Measurements from ENCODE around the gene RFC3. TPM values are rescaled to one million over a fixed set of nuclear protein-coding genes. Genes with fewer than 3 reads are reported as not detected.

RFC3 gene
- total RNA-seq, 1 donor from 2014 or later: 82.7 TPM

DNA sequence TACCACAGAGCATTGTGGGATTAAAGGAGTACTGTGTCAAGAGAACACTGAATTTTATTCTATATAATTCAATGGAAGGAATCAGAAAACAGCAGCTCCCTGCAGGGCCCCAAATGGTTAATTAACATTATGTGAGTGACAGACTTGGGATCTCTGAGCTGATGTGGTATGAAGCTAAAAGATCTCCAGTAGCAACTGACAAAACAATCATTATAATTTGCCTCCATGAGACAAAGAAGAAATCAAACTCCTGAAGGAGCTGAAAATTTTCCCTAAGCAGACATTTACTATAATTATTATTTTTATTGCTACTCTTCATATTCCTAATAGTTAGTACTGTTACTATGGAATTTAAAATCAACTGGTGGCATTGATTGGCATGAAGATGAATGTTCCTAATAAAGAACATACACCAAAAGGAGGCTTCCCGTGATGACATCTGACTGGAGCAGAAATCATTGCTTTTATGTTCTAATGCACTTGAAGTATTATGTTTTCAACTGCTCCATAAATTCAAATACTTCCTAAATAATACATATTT, 28.8 kb upstream of the RFC3 start:
- Histone ChIP-seq H3K4me3 (no peak overlapping the region), H3K9ac (no peak overlapping the region)
- H3K4me1 Mint-ChIP-seq: peaks cover 9% of the 10 kb centered on the region

DNA sequence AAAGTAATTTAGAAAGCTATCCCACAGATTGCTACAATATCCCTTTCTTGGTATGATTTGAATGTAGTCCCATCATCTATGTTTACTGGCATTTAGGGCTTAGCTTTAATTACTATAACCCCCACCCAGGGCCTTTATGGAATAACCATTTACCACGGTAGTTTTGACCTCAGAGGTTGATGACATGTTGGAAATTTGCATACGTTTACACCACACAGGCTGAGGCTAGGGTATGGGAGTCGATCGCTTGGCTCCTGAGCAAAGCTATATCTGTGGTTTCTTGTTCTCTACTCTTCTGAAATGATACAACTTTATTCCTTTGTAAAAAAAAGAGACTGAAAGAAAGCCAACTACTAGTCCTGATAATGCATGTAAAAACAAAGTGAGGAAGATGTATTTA, 28.2 kb upstream of the RFC3 start:
- DNase-seq (ENCODE audit: low spot score): no peak
- H3K27ac Mint-ChIP-seq: no peak overlapping the region
- Histone ChIP-seq H3K9ac (no peak overlapping the region), H3K36me3 (no peaks in the 10 kb centered on the region), H3K4me1 (no peaks in the 10 kb centered on the region), H3K9me3 (ENCODE audit: low read depth) (no peaks in the 10 kb centered on the region), H3K79me2 (ENCODE audit: low read depth) (no peaks in the 10 kb centered on the region), H4K20me1 (ENCODE audit: low read depth) (no peaks in the 10 kb centered on the region), H3K27me3 (no peaks in the 10 kb centered on the region), H3K4me3 (no peak overlapping the region), H3K4me2 (no peak overlapping the region), H3F3A (ENCODE audit: low read depth) (no peaks in the 10 kb centered on the region), H2AFZ (replicated peaks) (no peak overlapping the region), H3K27ac (no peak overlapping the region)
- peaks cover 9% of the 10 kb centered on the region for H3K4me1 Mint-ChIP-seq
- no peaks in the 10 kb centered on the region for H3K9me3 Mint-ChIP-seq
- H3K36me3 Mint-ChIP-seq: no peaks in the 10 kb centered on the region
- no peaks in the 10 kb centered on the region for H3K27me3 Mint-ChIP-seq (ENCODE audit: insufficient read depth, low read depth)
- H3K4me3 Mint-ChIP-seq: no peak overlapping the region
- TF ChIP-seq, protein P1, sequence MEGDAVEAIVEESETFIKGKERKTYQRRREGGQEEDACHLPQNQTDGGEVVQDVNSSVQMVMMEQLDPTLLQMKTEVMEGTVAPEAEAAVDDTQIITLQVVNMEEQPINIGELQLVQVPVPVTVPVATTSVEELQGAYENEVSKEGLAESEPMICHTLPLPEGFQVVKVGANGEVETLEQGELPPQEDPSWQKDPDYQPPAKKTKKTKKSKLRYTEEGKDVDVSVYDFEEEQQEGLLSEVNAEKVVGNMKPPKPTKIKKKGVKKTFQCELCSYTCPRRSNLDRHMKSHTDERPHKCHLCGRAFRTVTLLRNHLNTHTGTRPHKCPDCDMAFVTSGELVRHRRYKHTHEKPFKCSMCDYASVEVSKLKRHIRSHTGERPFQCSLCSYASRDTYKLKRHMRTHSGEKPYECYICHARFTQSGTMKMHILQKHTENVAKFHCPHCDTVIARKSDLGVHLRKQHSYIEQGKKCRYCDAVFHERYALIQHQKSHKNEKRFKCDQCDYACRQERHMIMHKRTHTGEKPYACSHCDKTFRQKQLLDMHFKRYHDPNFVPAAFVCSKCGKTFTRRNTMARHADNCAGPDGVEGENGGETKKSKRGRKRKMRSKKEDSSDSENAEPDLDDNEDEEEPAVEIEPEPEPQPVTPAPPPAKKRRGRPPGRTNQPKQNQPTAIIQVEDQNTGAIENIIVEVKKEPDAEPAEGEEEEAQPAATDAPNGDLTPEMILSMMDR (IDR thresholded peaks at IDR 0.05): no peak
- TF ChIP-seq EZH2phosphoT487 (IDR thresholded peaks at IDR 0.05): no peak
- no peak for TF ChIP-seq EZH2 (IDR thresholded peaks at IDR 0.05)

More for the DNA sequence above, 28.8 kb upstream of the RFC3 start:
- H3K27ac Mint-ChIP-seq: no peak overlapping the region
- no peaks in the 10 kb centered on the region for H3K27me3 Mint-ChIP-seq (ENCODE audit: insufficient read depth, low read depth)
- H3K79me2 ChIP-seq (ENCODE audit: low read depth): no peaks in the 10 kb centered on the region
- H3K27ac ChIP-seq: no peak overlapping the region
- no peak overlapping the region for H2AFZ ChIP-seq (replicated peaks)
- no peaks in the 10 kb centered on the region for H3K27me3 ChIP-seq
- no peaks in the 10 kb centered on the region for H3K36me3 ChIP-seq
- TF ChIP-seq, protein P1 (IDR thresholded peaks at IDR 0.05): no peak
- TF ChIP-seq EZH2phosphoT487 (IDR thresholded peaks at IDR 0.05) (no peak), EZH2 (IDR thresholded peaks at IDR 0.05) (no peak)
- no peaks in the 10 kb centered on the region for H3F3A ChIP-seq (ENCODE audit: low read depth)
- DNase-seq (ENCODE audit: low spot score): no peak
- no peaks in the 10 kb centered on the region for H3K9me3 ChIP-seq (ENCODE audit: low read depth)
- H3K9me3 Mint-ChIP-seq: no peaks in the 10 kb centered on the region
- no peak overlapping the region for H3K4me2 ChIP-seq
- no peaks in the 10 kb centered on the region for H3K4me1 ChIP-seq
- no peak overlapping the region for H3K4me3 Mint-ChIP-seq
- no peaks in the 10 kb centered on the region for H4K20me1 ChIP-seq (ENCODE audit: low read depth)
- no peaks in the 10 kb centered on the region for H3K36me3 Mint-ChIP-seq

DNA sequence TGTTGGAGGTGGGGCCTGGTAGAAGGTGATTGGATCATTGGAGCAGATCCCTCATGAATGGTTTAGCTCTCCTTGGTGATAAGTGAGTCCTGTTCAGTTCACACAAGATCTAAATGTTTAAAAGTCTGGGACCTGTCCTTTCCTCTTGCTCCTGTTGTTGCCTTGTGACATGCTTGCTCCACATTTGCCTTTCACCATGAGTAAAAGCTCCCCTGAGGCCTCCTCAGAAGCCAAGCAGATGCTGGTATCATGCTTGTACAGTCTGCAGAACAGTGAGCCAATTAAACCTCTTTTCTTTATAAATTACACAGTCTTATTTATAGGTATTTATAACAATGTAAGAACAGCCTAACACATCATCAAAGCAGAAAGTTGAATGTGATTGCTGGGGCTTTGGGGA, 24.2 kb upstream of the RFC3 start:
- H3K36me3 Mint-ChIP-seq: no peaks in the 10 kb centered on the region
- H3K4me3 Mint-ChIP-seq: no peak overlapping the region

DNA sequence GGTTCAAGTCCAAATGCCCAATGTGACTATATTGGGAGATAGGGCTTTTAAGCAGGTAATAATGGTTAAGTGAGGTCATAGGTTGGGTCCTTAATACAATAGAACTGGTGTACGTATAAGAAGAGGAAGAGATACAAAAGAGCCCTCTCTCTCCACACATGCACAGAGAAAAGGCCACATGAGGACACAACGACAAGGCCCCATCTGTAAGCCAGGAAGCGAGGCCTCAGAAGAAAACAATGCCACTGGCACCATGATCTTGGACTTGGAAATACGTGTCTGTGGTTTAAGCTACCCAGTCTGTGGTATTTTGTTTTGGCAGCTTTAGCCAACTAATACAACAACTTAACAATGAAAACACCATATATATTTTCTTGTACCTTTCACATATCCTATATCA, 23.4 kb upstream of the RFC3 start:
- no peak overlapping the region for H2AFZ ChIP-seq (replicated peaks)
- no peak overlapping the region for H3K27ac Mint-ChIP-seq
- no peaks in the 10 kb centered on the region for H3K79me2 ChIP-seq (ENCODE audit: low read depth)
- no peak overlapping the region for H3K9ac ChIP-seq
- no peak overlapping the region for H3K4me2 ChIP-seq
- DNase-seq (ENCODE audit: low spot score): no peak
- H3K4me3 ChIP-seq: no peak overlapping the region
- no peaks in the 10 kb centered on the region for H3K27me3 Mint-ChIP-seq (ENCODE audit: insufficient read depth, low read depth)
- H4K20me1 ChIP-seq (ENCODE audit: low read depth): no peaks in the 10 kb centered on the region
- H3K9me3 Mint-ChIP-seq: no peaks in the 10 kb centered on the region
- no peaks in the 10 kb centered on the region for H3K36me3 Mint-ChIP-seq
- H3K4me3 Mint-ChIP-seq: no peak overlapping the region
- TF ChIP-seq EZH2phosphoT487 (IDR thresholded peaks at IDR 0.05) (no peak), EZH2 (IDR thresholded peaks at IDR 0.05) (no peak)
- TF ChIP-seq, protein P1 (IDR thresholded peaks at IDR 0.05): no peak
- no peaks in the 10 kb centered on the region for H3F3A ChIP-seq (ENCODE audit: low read depth)
- H3K4me1 ChIP-seq: peaks cover 3% of the 10 kb centered on the region
- no peaks in the 10 kb centered on the region for H3K27me3 ChIP-seq
- peaks cover under 1% of the 10 kb centered on the region for H3K4me1 Mint-ChIP-seq
- no peak overlapping the region for H3K27ac ChIP-seq
- no peaks in the 10 kb centered on the region for H3K36me3 ChIP-seq
- no peaks in the 10 kb centered on the region for H3K9me3 ChIP-seq (ENCODE audit: low read depth)

More for the DNA sequence above, 24.2 kb upstream of the RFC3 start:
- TF ChIP-seq EZH2 (IDR thresholded peaks at IDR 0.05) (no peak), EZH2phosphoT487 (IDR thresholded peaks at IDR 0.05) (no peak)
- no peaks in the 10 kb centered on the region for H3K4me1 Mint-ChIP-seq
- Histone ChIP-seq H3K27me3 (no peaks in the 10 kb centered on the region), H3K9me3 (ENCODE audit: low read depth) (no peaks in the 10 kb centered on the region), H3K27ac (no peak overlapping the region), H3K79me2 (ENCODE audit: low read depth) (no peaks in the 10 kb centered on the region), H3K36me3 (no peaks in the 10 kb centered on the region), H3K4me3 (no peak overlapping the region), H2AFZ (replicated peaks) (no peak overlapping the region), H4K20me1 (ENCODE audit: low read depth) (no peaks in the 10 kb centered on the region), H3K4me1 (no peaks in the 10 kb centered on the region), H3K9ac (no peak overlapping the region), H3F3A (ENCODE audit: low read depth) (no peaks in the 10 kb centered on the region), H3K4me2 (no peak overlapping the region)
- no peaks in the 10 kb centered on the region for H3K9me3 Mint-ChIP-seq
- H3K27ac Mint-ChIP-seq: no peak overlapping the region
- H3K27me3 Mint-ChIP-seq (ENCODE audit: insufficient read depth, low read depth): no peaks in the 10 kb centered on the region
- DNase-seq (ENCODE audit: low spot score): no peak

Measured in neural progenitor cell (in vitro differentiated cells).